GF-D8 (cell line): Measurements from ENCODE around the gene ZNF367.
"Not testable (repeated sequence)": the region's sequence is repeated elsewhere in the genome, so short reads cannot be mapped to it uniquely, and the experiment has no call there.

ENCODE experiments used
- DNase-seq: peaks from one replicate; lab custom pipeline; 2025; lab: John Stamatoyannopoulos, UW

Gene ZNF367

GRCh38 chr9:96360976-96361375, 57.2 kb downstream of the ZNF367 start:
- DNase-seq = no peak

GRCh38 chr9:96360523-96360922, 57.6 kb downstream of the ZNF367 start:
- DNase-seq = not testable (repeated sequence)

DNA sequence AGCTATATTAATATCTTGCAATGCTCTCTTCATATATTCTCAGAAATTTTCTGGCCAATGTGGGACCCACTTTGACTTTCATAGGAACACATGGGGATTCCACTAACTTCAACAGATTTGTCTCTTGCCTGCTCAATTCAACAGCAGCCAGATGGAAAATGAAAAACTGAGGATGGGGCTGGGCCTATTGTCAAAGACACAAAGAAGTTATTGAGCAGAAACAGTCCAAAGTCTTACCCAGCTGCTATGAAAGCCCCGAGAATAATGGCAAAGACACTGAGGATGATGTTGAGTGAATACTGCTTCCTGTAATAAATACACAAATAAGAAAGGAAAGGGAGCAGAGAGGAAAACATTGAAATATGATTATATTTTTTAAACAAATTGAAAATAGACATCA, 67.3 kb downstream of the ZNF367 start:
- no peak for DNase-seq

DNA sequence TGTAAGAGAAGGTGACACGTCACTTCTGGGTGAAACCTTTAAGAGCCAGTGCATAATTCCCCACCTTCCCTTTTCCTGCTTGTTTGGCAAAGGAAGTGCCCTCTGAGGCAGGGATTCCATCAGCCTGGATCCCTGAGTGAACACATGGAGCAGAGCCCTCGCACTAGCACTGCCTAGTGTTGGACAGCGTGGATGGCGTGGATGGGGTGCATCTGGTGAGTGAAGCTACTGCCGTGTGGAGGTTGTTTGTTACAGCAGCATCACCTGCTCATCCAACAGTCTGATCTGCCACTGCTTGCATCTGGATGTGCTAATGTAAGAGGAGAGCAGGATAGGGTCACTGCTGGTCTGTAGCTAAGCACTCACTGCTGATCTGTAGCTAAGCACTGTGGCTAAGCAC, 69.9 kb downstream of the ZNF367 start:
- no peak for DNase-seq

DNA sequence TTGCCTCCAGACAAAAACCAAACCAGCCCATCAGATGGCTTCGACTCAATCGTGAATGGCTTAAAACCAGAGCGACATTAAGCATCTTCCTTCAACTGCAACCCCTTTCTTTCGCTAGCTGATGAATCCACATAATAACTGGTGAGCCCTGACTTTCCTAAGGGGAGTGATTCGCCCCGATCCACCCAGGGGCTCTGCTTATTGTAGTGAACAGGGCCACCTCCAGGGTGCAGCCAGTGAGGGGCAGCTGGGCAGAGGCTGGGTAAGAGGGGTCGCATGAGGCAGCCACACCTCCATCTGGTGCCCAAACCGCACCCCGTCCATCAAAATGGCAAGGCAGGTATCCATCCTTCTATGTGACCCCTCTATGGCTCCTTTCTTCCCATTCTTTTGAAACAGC, 72.6 kb downstream of the ZNF367 start:
- no peak for DNase-seq

- no peak for DNase-seq
Observed at GRCh38 chr9:96344458-96345180, 73.6 kb downstream of the ZNF367 start.

- DNase-seq = no peak
Observed at GRCh38 chr9:96343515-96344360, 74.4 kb downstream of the ZNF367 start.

DNA sequence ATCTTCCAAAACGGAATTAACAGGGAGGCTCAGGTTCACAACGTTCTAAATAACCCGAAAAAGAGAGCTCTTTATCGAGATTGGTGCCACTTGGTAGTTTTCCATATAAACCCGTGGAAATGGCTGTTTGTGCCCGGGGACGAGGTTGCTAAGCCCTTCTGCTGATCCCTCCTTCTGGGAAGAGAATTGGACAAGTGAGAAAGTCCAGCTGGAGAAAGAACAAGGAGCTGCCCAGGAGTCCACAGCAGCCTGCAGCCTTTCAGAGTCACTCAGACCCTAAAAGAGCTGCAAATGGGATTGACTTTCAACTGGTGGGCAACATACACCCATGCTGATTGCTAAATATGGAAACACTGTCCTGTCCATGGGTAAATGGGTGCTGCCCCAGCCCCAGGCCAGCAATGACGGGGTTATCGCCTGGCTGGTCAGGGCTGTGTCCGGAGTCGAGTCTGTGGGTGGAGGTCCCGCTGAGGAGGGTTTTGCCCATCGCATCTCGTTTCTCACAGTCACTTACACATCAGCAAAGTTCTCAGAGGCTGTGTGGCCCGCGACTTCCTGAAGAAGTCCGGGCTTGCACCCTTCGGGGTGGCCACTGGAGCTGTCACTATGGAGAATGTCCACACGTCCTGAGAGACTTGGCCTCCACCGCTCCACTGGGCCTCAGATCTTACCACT, 75.5 kb downstream of the ZNF367 start:
- DNase-seq = no peak

- no peak for DNase-seq
Observed at GRCh38 chr9:96340707-96341106, 77.5 kb downstream of the ZNF367 start.

- no peak for DNase-seq
Observed at GRCh38 chr9:96338299-96338698, 79.9 kb downstream of the ZNF367 start.
